Spleen (tissue), 11 donors: Measurements from ENCODE around the gene NBAS. TPM values are rescaled to one million over a fixed set of nuclear protein-coding genes. Genes with fewer than 3 reads are reported as not detected.

Experiments
- DNase-seq: peaks from one replicate; pipeline ENCODE4 v3.0.0-alpha.2; 2020
- H3K27ac ChIP-seq, 8 donors: fragments of 200-600 bp; sonication (generic) in 7 of 8; 1 replicate in 4 of 8; 2 replicates in 4 of 8; pipeline versions ENCODE4 v1.5.0 to v1.8.0; 2016 to 2021; ENCODE audit warnings: inconsistent platforms in 4 of 8, mild to moderate bottlenecking in 4 of 8, moderate library complexity in 1 of 8
- H3K27me3 ChIP-seq, 7 donors: fragments of 200-600 bp; sonication (generic) in 6 of 7; replicated peaks in 1 of 7; 1 replicate in 4 of 7; 2 replicates in 3 of 7; pipeline versions ENCODE4 v1.5.0 to v1.8.0; 2016 to 2021; ENCODE audit warnings: inconsistent platforms in 3 of 7, mild to moderate bottlenecking in 1 of 7
- H3K36me3 ChIP-seq, 6 donors: fragments of 200-600 bp; sonication (generic) in 5 of 6; 1 replicate in 4 of 6; 2 replicates in 2 of 6; pipeline versions ENCODE4 v1.5.0 to v1.8.0; 2016 to 2021; ENCODE audit warnings: inconsistent platforms in 2 of 6
- H3K4me1 ChIP-seq, 6 donors: fragments of 200-600 bp; sonication (generic) in 5 of 6; 1 replicate in 3 of 6; 2 replicates in 3 of 6; pipeline versions ENCODE4 v1.5.0 to v1.8.0; 2016 to 2021; ENCODE audit warnings: inconsistent platforms in 3 of 6
- H3K4me3 ChIP-seq, 8 donors: fragments of 200-600 bp; sonication (generic) in 7 of 8; 1 replicate in 4 of 8; 2 replicates in 4 of 8; pipeline versions ENCODE4 v1.5.0 to v1.8.0; 2016 to 2021; ENCODE audit warnings: inconsistent platforms in 4 of 8, mild to moderate bottlenecking in 4 of 8, moderate library complexity in 2 of 8
- H3K9me3 ChIP-seq, 8 donors: fragments of 200-600 bp; sonication (generic) in 7 of 8; 1 replicate in 4 of 8; 2 replicates in 4 of 8; pipeline versions ENCODE4 v1.5.0 to v1.8.0; 2016 to 2021; ENCODE audit warnings: inconsistent platforms in 4 of 8
- CTCF ChIP-seq, 11 experiments: fragments of 200-600 bp in 7 of 11; fragments of 450-650 bp in 4 of 11; sonication (generic) in 4 of 11; IDR thresholded peaks in 8 of 11; conservative IDR thresholded peaks in 3 of 11; 1 replicate in 7 of 11; 2 replicates in 4 of 11; pipeline versions ENCODE4 v1.4.0 to v1.8.0; 2016 to 2021; ENCODE audit warnings: antibody characterized with exemption in 11 of 11, inconsistent platforms in 4 of 11, mild to moderate bottlenecking in 1 of 11
- POLR2A ChIP-seq, 3 donors: fragments of 450-650 bp; IDR thresholded peaks; one replicate each; pipeline ENCODE4 v1.5.1; 2017; ENCODE audit warnings: antibody characterized with exemption in 3 of 3, mild to moderate bottlenecking in 1 of 3
- POLR2AphosphoS5 ChIP-seq, 3 donors: sonication (generic); formaldehyde crosslinking; IDR thresholded peaks; one replicate each; pipeline ENCODE4 v1.5.1; 2017; ENCODE audit warnings: antibody characterized with exemption in 3 of 3
- WGBS, 5 donors: extraction: QIAGEN DNeasy Blood & Tissue Kit in 3 of 5; methylation state at CpG; one replicate each; pipeline versions ENCODE4 v1.1.5 to v1.1.7; 2013 to 2018; 5-methylcytosine and 5-hydroxymethylcytosine counted together
- intact Hi-C: fragments of 100-400 bp; cut with DNase I; formaldehyde crosslinking; loops from one replicate; pipeline ENCODE4 v1.15.0; 2023; ENCODE audit warnings: low total_unique reads
- polyA plus RNA-seq, 3 donors: library from polyadenylated mRNA; stranded (reverse); fragments of 200-250 nt; gene quantifications; one replicate each; pipeline ENCODE4 v1.2.1, GENCODE V29; 2013
- total RNA-seq, 7 donors: library from RNA; depleted of rRNA in 3 of 7; stranded (reverse); fragments of >200 nt in 3 of 7; fragmentation: NEBNext Ultra II Directional in 4 of 7; extraction: Animal tissue kit (Norgen Biotek cat#: 25700) in 4 of 7; gene quantifications; one replicate each; pipeline versions ENCODE4 v1.1.0 to v1.2.1, GENCODE V29; 2016 to 2021
- donor health status: healthy with polysubstance abuse.
- donor health status: DM: no; HTN: no; CAD: no; lungs with moderate emphysema.
- donor health status: DM: no; HTN: no; CAD: no.
- donor health status: Bipolar disorder and iron deficiency.
- donor health status: healthy.
- donor health status: DM: no; HTN: no; CAD: no.
- donor health status: DM: yes; HTN: yes; CAD: no.

Gene NBAS
- total and polyA plus RNA-seq, 10 donors = 21.1 to 49.0 (median 40.9) TPM

DNA sequence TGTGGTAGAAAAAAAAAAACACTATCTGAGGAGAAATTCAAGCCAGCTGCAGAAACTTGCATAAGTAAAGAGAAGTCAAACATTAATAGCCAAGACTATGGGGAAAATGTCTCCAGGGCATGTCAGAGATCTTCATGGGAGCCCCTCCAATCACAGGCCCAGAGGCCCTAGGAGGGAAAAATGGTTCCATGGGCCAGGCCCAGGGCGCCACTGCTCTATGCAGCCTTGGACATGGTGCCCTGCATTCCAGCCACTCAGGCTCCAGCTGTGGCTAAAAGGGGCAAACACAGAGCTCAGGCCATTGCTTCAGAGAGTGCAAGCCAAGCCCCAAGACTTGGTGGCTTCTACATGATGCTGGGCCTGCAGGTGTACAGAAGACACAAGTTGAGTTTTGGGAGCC is 354.7 kb downstream of the NBAS start:
- H3K4me1 ChIP-seq = no peaks in the 10 kb centered on the region
- TF ChIP-seq POLR2A (IDR thresholded peaks at IDR 0.05) (no peak), POLR2AphosphoS5 (IDR thresholded peaks at IDR 0.05) (no peak), CTCF (IDR thresholded peaks at IDR 0.05 in 8 of 11, conservative IDR thresholded peaks at IDR 0.05 in 3 of 11) (no peak)
- WGBS, 5 donors = 93 to 100% (median 96%) methylated on average over 1 of the region's 1 CpG
- peaks cover 0 to 58% (median 7%) of the 10 kb centered on the region in 6 donors for H3K36me3 ChIP-seq
- H3K27me3 ChIP-seq = no peaks in the 10 kb centered on the region
- peaks cover 0 to 17% (median 0%) of the 10 kb centered on the region in 8 donors for H3K9me3 ChIP-seq
- intact Hi-C loops = no loop called here
- no peak overlapping the region for H3K27ac ChIP-seq
- DNase-seq = peak; percentile 51
- no peak overlapping the region for H3K4me3 ChIP-seq

GRCh38 chr2:15205562-15205961 is 355.6 kb downstream of the NBAS start:
- intact Hi-C loops = no loop called here
- TF ChIP-seq POLR2A (IDR thresholded peaks at IDR 0.05) = no peak
- TF ChIP-seq POLR2AphosphoS5 (IDR thresholded peaks at IDR 0.05) = no peak
- no peak for TF ChIP-seq CTCF (IDR thresholded peaks at IDR 0.05 in 8 of 11, conservative IDR thresholded peaks at IDR 0.05 in 3 of 11)
- no peaks in the 10 kb centered on the region for H3K27me3 ChIP-seq

GRCh38 chr2:15201009-15201408 is 360.1 kb downstream of the NBAS start:
- no peak for DNase-seq
- Histone ChIP-seq H3K36me3 (peaks cover 0 to 20% (median 0%) of the 10 kb centered on the region in 6 donors), H3K27me3 (no peaks in the 10 kb centered on the region), H3K4me3 (no peak overlapping the region), H3K9me3 (peaks cover 0 to 11% (median 0%) of the 10 kb centered on the region in 8 donors), H3K4me1 (no peaks in the 10 kb centered on the region), H3K27ac (no peak overlapping the region)
- intact Hi-C loops = no loop called here
- 89 to 96% (median 92%) methylated on average over 1 of the region's 1 CpG for WGBS, 5 donors
- no peak for TF ChIP-seq POLR2AphosphoS5 (IDR thresholded peaks at IDR 0.05)
- no peak for TF ChIP-seq POLR2A (IDR thresholded peaks at IDR 0.05)
- no peak for TF ChIP-seq CTCF (IDR thresholded peaks at IDR 0.05 in 8 of 11, conservative IDR thresholded peaks at IDR 0.05 in 3 of 11)

More at GRCh38 chr2:15205562-15205961, 355.6 kb downstream of the NBAS start:
- no peak overlapping the region for H3K27ac ChIP-seq
- 87 to 92% (median 92%) methylated on average over 5 of the region's 5 CpGs for WGBS, 5 donors
- H3K4me1 ChIP-seq = no peaks in the 10 kb centered on the region
- no peak overlapping the region for H3K4me3 ChIP-seq
- H3K9me3 ChIP-seq = peaks cover 0 to 17% (median 0%) of the 10 kb centered on the region in 8 donors
- peaks cover 0 to 49% (median 5%) of the 10 kb centered on the region in 6 donors for H3K36me3 ChIP-seq
- DNase-seq = no peak

GRCh38 chr2:15200581-15200980 is 360.6 kb downstream of the NBAS start:
- Histone ChIP-seq H3K27me3 (no peaks in the 10 kb centered on the region), H3K36me3 (peaks cover 0 to 16% (median 0%) of the 10 kb centered on the region in 6 donors), H3K9me3 (peaks cover 0 to 10% (median 0%) of the 10 kb centered on the region in 8 donors), H3K4me3 (no peak overlapping the region), H3K4me1 (no peaks in the 10 kb centered on the region), H3K27ac (no peak overlapping the region)
- no peak for TF ChIP-seq POLR2A (IDR thresholded peaks at IDR 0.05)
- no peak for TF ChIP-seq CTCF (IDR thresholded peaks at IDR 0.05 in 8 of 11, conservative IDR thresholded peaks at IDR 0.05 in 3 of 11)
- no peak for TF ChIP-seq POLR2AphosphoS5 (IDR thresholded peaks at IDR 0.05)
- intact Hi-C loops = no loop called here
- DNase-seq = no peak
